HEK293 (cell line): ENCODE results near the gene IRAK1BP1.

Experiments used
- PRDM1 ChIP-seq: fragments of 450-650 bp; formaldehyde crosslinking; IDR thresholded peaks from 2 replicates; pipeline ENCODE4; 2016; ENCODE audit warnings: missing biosample characterization, missing genetic modification characterization
- ZNF366 ChIP-seq: fragments of 450-650 bp; formaldehyde crosslinking; conservative IDR thresholded peaks from 2 replicates; pipeline ENCODE4 v1.5.1; 2016; ENCODE audit warnings: missing biosample characterization, missing genetic modification characterization
- ZNF558 ChIP-seq: fragments of 450-650 bp; formaldehyde crosslinking; IDR thresholded peaks from 2 replicates; pipeline ENCODE4 v1.5.1; 2016; ENCODE audit warnings: missing biosample characterization, missing genetic modification characterization

GRCh38 chr6:78935553-78935952 lies 68.2 kb downstream of the IRAK1BP1 start:
- no peak for TF ChIP-seq ZNF366 (tag by site-specific recombination)
- TF ChIP-seq ZNF558: no peak
- TF ChIP-seq PRDM1: no peak
